Measurements from ENCODE around the gene NOPCHAP1.
A peak's percentile ranks its signal among the peaks of the same experiment; 100 is the strongest.

DNA sequence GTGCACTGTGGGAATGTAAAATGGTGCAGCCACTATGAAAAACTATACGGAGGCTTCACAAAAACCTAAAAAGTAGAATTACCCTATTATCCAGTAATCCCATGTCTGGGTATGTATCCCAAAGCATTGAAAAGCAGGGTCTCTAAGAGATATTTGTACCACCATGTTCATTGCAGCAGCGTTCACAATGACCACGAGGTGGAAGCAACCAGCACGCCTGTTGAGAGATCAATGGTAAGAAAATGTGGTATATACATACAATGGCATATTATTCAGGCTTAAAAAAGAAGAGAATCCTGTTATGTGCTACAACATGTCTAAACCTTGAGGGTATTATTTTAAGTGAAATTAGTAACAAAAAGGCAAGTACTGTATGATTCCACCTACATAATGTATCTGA is 910 bp upstream of the NOPCHAP1 start:
- TF ChIP-seq CTCF (conservative IDR thresholded peaks at IDR 0.05; ENCODE audit: low read depth, low read length) (0 out of 2 replicates have a peak, but pooled peaks have one; percentile 19), EZH2phosphoT487 (IDR thresholded peaks at IDR 0.05; ENCODE audit: borderline replicate concordance, low read length) (no peak), EZH2 (IDR thresholded peaks at IDR 0.05; ENCODE audit: low read length, unreplicated experiment) (no peak)

Measured in PC-3 (cell line).